GM18520 (cell line): ENCODE measurements around the gene ARHGAP24.

Source experiments
- ATAC-seq: cut with Tn5 transposase; IDR thresholded peaks from one replicate; pipeline ENCODE4 v1.9.1; 2021; ENCODE audit not compliant: unreplicated experiment

ARHGAP24 gene

DNA sequence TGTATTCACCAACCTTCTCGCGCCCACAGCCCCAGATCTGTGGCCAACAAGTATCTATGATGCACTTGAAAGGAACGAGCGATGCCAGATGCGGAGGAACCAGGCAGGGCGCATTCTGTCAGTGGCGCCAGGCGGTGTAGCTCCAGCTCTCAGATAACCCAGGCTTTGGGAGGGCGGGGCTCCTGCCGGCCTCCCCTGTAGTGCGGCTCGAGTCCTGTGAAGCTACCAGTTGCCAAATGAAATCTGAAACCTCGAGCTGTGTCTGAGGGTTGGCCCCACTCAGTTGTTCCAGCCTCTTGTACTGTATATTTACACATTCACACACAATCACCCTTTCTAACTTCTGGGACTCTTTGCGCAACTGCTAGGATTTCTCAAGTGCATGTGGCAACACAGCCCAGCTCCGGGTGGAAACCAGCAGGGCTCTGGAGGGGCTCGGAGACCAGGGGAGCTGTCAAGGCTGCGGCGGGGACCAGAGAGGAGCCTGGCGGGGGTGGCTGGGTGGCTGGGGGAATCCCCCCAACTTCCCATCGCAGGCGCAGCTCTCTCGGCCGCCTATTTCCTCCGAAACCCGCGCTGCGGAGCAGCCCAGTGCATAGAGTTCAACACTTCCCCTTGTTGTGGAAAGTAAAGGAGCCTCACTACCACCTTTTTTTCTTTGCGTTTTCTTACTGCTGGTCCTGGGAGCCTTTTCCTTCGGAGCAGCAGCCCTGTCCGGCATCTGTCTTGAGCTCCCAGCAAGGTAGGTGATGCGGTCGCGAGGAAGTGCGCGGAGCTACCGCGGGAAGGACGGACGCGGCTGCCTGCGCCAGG, at the start of gene ARHGAP24:
TSS of gene ARHGAP24 (plus strand) at position 333 of the 813 bp plus-strand sequence.
- peak; percentile 71 for ATAC-seq

DNA sequence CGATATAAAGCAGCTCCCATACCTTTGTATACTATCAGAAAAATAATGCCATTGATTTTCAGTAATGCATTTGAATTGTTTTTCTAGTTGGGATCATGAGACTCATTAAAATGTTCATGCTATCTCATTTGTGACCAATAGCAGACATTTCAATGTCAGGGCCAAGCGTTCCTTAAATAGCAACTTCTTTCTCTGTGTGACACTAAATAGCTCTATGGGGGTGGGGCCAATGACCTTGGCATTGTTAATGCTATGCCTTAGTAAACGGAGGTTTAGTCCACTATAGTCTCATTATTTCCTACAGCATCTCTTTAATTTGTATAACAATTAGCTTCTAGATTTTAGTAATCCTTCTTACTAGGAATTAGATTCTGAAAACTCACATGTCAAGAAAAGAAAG, 48.6 kb upstream of the ARHGAP24 start:
- no peak for ATAC-seq

DNA sequence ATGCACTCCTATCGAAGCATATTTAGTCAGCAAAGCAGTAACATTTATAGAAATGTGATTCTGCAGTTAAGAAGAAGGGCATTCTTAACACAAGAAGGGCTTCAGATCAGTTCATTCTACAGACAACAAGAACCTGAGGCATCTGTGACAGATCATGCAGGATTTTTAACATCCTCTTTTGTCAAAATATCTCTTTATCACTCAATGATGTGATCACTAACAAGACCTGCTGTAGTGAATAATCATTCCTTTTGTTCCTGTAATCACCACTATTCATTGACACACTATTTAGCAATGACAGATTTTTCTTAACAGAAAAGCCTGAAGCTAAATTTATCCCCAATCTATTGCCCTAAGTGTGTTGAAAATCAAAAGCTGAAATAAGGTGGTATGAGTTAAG, 47.8 kb upstream of the ARHGAP24 start:
- no peak for ATAC-seq

- ATAC-seq: no peak
Observed at GRCh38 chr4:85430226-85430625, 44.7 kb upstream of the ARHGAP24 start.

- no peak for ATAC-seq
Observed at GRCh38 chr4:85430697-85431096, 44.3 kb upstream of the ARHGAP24 start.

GRCh38 chr4:85431156-85431555, 43.8 kb upstream of the ARHGAP24 start:
- no peak for ATAC-seq

DNA sequence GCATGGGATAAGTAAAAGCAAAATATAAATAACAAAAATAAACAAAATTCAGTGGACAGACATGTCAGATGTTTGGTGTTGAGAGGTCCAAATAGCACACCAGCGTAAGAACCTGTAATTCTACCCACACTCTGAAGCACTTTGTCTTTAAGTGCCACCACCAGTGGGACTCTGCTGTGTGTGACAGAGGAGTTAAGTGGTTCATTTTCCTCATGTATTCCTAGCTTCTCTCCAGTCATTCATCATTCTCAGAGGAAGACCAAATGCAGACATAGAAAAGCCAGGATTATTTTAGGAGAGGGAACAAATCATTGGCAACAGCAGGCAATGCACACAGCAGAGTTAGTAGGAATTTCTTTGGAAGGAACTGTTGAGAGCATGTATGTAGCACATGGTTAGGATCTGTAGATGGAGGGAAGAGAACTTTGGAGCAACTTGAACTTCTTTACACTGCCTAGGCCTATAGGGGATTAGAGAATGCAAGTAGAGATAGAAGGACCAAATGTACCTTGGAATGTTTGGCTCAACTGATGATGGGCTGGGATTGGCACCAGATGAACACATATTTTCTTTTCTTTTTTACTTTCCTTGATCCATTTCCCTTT, 43.0 kb upstream of the ARHGAP24 start:
- no peak for ATAC-seq

DNA sequence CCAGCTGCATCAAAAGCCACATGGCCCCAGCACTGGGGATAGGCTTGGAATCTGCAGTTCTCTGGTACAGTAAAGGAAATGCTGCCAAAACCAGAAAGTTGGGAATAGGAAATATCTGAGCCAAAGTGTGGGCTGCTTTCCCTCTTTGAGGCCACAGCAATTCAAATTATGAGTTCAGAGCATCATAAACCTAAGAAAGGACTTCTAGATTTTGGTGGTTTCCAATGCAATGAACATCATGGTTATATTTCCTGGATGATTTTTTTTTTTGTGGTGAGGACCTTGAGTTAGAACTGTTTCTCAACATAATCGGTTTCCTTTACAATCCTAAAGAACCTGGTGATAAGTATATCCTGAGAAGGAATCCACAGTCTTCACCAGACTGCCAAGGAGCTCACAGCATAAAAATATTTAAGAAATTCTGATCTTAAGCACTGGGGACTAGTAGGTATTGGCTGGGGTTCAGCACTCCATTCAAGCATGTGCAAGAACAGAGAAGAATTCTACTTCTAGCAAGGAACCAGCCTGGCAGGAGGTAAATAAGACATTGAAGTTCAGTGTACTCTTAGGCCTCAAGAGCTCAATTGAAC, 29.8 kb upstream of the ARHGAP24 start:
- no peak for ATAC-seq

GRCh38 chr4:85446141-85446861, 28.6 kb upstream of the ARHGAP24 start:
- no peak for ATAC-seq

DNA sequence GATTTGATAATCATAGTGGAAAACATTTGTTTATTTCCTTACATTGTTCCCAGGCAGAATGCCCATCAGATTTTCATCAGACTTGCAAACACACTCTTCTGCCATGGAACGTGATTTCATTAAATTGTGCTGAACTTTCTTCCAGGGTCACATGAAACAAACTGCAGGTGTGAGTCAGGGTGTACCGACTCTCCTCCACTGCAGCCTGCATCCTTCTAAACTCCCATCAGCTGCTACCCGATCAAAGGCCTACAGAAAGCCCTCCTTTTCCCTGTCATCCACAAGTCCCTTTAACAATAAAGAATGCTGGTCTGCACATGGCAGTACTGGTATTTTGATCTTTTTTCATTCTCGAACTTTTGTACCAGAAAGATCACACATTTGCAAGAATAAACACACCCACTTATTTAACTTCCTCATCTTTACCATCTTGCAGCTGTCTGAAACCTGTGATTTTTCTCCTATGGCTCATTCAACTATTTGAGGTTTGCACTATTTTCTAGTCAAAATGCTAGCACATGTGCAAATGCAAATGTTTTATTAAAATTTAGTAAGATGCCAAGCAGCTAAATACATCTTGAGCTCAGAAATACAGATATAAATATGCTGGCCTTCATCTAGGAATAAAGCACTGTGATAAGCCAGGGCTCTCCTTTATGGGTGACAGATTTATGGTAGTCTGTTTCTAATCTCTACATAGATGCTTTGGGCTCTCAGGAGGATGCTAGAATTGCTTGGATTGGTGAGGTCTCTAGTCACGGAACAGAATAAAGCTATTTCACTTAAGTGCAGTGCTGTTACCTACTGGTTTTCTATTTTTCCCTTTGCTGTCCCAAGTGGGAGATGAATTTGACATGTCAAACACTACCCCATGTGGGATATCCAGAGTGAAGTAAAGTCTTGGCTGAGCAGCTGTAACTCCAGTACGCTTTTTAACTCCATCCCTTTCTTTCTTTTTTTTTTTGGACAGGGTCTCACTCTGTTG, 25.8 kb upstream of the ARHGAP24 start:
- ATAC-seq: peak; percentile 36

DNA sequence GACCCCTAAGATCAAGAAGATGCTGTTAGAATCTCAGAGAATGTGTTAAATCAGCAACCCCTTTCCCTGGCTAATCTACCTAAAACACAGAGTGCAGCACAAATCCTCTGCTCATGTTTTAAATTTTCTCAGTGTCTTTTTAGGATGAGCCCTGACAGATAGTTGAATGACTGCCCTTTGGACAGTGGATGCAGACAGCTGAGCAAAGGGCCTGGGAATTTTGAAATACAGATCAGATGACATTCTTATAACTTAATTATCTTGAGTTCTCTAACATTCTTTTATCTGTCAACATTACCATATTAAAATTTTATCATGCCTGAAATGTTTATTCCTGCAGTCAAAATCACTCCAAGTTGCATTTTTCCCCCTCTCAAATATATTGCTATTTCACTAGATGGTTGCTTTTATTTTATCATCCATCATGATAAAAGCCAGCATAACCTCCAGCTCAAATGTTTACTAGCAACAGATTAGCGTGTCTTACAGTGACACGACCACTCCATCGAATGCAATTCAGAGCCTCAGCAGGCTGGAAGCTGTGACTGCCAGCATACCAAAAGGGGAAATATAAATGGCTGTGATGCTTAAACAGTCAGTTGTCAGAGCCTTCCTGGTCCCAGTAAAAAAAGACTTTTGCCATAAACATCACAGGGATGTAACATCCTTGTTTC, 22.8 kb upstream of the ARHGAP24 start:
- no peak for ATAC-seq

- ATAC-seq: no peak
Observed at GRCh38 chr4:85455942-85456341, 19.0 kb upstream of the ARHGAP24 start.

GRCh38 chr4:85457752-85458467, 17.0 kb upstream of the ARHGAP24 start:
- no peak for ATAC-seq

DNA sequence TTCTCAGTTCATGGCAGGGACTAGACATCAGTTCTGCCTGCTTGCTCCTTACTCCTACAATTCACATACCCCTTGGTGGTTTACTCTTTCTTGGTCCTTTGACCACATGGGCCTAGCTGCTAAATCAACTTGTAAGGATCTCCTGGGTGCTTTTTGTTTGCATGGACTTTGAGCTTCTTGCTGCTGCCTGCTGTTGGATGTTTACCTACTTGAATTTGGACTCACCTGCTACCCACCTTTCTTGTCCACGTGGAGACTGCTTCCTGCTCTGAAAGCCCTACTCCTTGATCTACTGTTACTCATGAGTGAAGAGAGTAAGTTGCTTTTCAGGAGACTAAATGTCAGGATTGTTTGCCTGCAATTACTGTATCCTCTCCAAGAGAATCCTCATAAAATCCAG, 15.2 kb upstream of the ARHGAP24 start:
- no peak for ATAC-seq

GRCh38 chr4:85474356-85474755, 594 bp upstream of the ARHGAP24 start:
- no peak for ATAC-seq

GRCh38 chr4:85475631-85476233, 782 bp downstream of the ARHGAP24 start:
- ATAC-seq: no peak

- ATAC-seq: no peak
Observed at GRCh38 chr4:85476381-85476780, 1.4 kb downstream of the ARHGAP24 start.

- peak; percentile 22 for ATAC-seq
Observed at GRCh38 chr4:85477534-85477933, 2.6 kb downstream of the ARHGAP24 start.

- no peak for ATAC-seq
Observed at GRCh38 chr4:85478576-85478975, 3.6 kb downstream of the ARHGAP24 start.
